ENCODE data around the gene RHOXF2. TPM values are rescaled to one million over a fixed set of nuclear protein-coding genes. Genes with fewer than 3 reads are reported as not detected.
"Not testable (repeated sequence)": the region's sequence is repeated elsewhere in the genome, so short reads cannot be mapped to it uniquely, and the experiment has no call there.

RHOXF2 gene
- total RNA-seq, result under 0.01 TPM in 1 of 2 replicates, not detected in the other

- H3K27me3 ChIP-seq (ENCODE audit: insufficient read depth, low read length); H3K4me3 ChIP-seq (ENCODE audit: insufficient read depth, low read length); H3K4me2 ChIP-seq (ENCODE audit: insufficient read depth, low read length); DNase-seq (ENCODE audit: insufficient read length, low spot score, missing footprints); H3K36me3 ChIP-seq (ENCODE audit: insufficient read depth, low read length); H3K9me3 ChIP-seq (ENCODE audit: low read depth, low read length); H3K4me1 ChIP-seq (ENCODE audit: insufficient read depth, low read length); H3K79me2 ChIP-seq (ENCODE audit: insufficient read depth, low read length); H4K20me1 ChIP-seq (ENCODE audit: insufficient read depth, low read length); H3K27ac ChIP-seq (ENCODE audit: low read depth, low read length); H2AFZ ChIP-seq (ENCODE audit: low read length): not testable (repeated sequence)
These were observed at the start of gene RHOXF2 for GRCh38 chrX:120158313-120158712. Gene RHOXF2, plus strand, starts transcription at chrX:120158613. Its CDS starts 138 bp downstream, at chrX:120158751.

GRCh38 chrX:120109378-120109777 lies 49.0 kb upstream of the RHOXF2 start:
- no peaks in the 10 kb centered on the region for H3K9me3 ChIP-seq (ENCODE audit: low read depth, low read length)
- no peak overlapping the region for H3K27ac ChIP-seq (ENCODE audit: low read depth, low read length)
- H2AFZ ChIP-seq (ENCODE audit: low read length), result no peak overlapping the region
- no peaks in the 10 kb centered on the region for H3K27me3 ChIP-seq (ENCODE audit: insufficient read depth, low read length)
- H3K4me2 ChIP-seq (ENCODE audit: insufficient read depth, low read length), result no peak overlapping the region
- DNase-seq (ENCODE audit: insufficient read length, low spot score, missing footprints), result no peak
- no peak for TF ChIP-seq CTCF (IDR thresholded peaks at IDR 0.05; ENCODE audit: extremely low read depth, low read depth, low read length)
- H3K79me2 ChIP-seq (ENCODE audit: insufficient read depth, low read length), result no peaks in the 10 kb centered on the region
- no peak overlapping the region for H3K4me3 ChIP-seq (ENCODE audit: insufficient read depth, low read length)
- H3K36me3 ChIP-seq (ENCODE audit: insufficient read depth, low read length), result no peaks in the 10 kb centered on the region
- no peaks in the 10 kb centered on the region for H4K20me1 ChIP-seq (ENCODE audit: insufficient read depth, low read length)
- no peaks in the 10 kb centered on the region for H3K4me1 ChIP-seq (ENCODE audit: insufficient read depth, low read length)

- Histone ChIP-seq H3K4me1 (ENCODE audit: insufficient read depth, low read length) (no peaks in the 10 kb centered on the region), H3K27me3 (ENCODE audit: insufficient read depth, low read length) (no peaks in the 10 kb centered on the region), H3K79me2 (ENCODE audit: insufficient read depth, low read length) (no peaks in the 10 kb centered on the region), H3K27ac (ENCODE audit: low read depth, low read length) (no peak overlapping the region), H3K4me2 (ENCODE audit: insufficient read depth, low read length) (no peak overlapping the region), H2AFZ (ENCODE audit: low read length) (no peak overlapping the region), H3K36me3 (ENCODE audit: insufficient read depth, low read length) (no peaks in the 10 kb centered on the region), H3K9me3 (ENCODE audit: low read depth, low read length) (no peaks in the 10 kb centered on the region), H3K4me3 (ENCODE audit: insufficient read depth, low read length) (no peak overlapping the region), H4K20me1 (ENCODE audit: insufficient read depth, low read length) (no peaks in the 10 kb centered on the region)
- no peak for TF ChIP-seq CTCF (IDR thresholded peaks at IDR 0.05; ENCODE audit: extremely low read depth, low read depth, low read length)
- DNase-seq (ENCODE audit: insufficient read length, low spot score, missing footprints), result no peak
These were observed 46.8 kb upstream of the RHOXF2 start for GRCh38 chrX:120111611-120112010.

GRCh38 chrX:120115438-120115963 lies 42.9 kb upstream of the RHOXF2 start, which contains the start of gene RHOXF1:
Gene RHOXF1, minus strand, starts transcription at chrX:120115913. Its CDS starts 51 bp downstream, at chrX:120115862.
- no peaks in the 10 kb centered on the region for H4K20me1 ChIP-seq (ENCODE audit: insufficient read depth, low read length)
- no peak for TF ChIP-seq CTCF (IDR thresholded peaks at IDR 0.05; ENCODE audit: extremely low read depth, low read depth, low read length)
- no peaks in the 10 kb centered on the region for H3K36me3 ChIP-seq (ENCODE audit: insufficient read depth, low read length)
- no peak within 1 kb of the TSS for H3K4me2 ChIP-seq (ENCODE audit: insufficient read depth, low read length)
- DNase-seq (ENCODE audit: insufficient read length, low spot score, missing footprints), result no peak
- H3K79me2 ChIP-seq (ENCODE audit: insufficient read depth, low read length), result no peaks in the 10 kb centered on the region
- H3K4me1 ChIP-seq (ENCODE audit: insufficient read depth, low read length), result peaks cover 3% of the 10 kb centered on the region
- H3K4me3 ChIP-seq (ENCODE audit: insufficient read depth, low read length), result no peak within 1 kb of the TSS
- no peak within 1 kb of the TSS for H3K27ac ChIP-seq (ENCODE audit: low read depth, low read length)
- H3K9me3 ChIP-seq (ENCODE audit: low read depth, low read length), result no peaks in the 10 kb centered on the region
- no peaks in the 10 kb centered on the region for H3K27me3 ChIP-seq (ENCODE audit: insufficient read depth, low read length)
- H2AFZ ChIP-seq (ENCODE audit: low read length), result no peak within 1 kb of the TSS

Measured in osteoblast (primary cell).